Embryonic facial prominence (tissue), 1 donor: ENCODE measurements around the gene HMSD.

ENCODE experiments used
- DNase-seq: peaks from one replicate; pipeline ENCODE4 v3.0.0-alpha.2; 2016; ENCODE audit errors: extremely low spot score

Gene HMSD

DNA sequence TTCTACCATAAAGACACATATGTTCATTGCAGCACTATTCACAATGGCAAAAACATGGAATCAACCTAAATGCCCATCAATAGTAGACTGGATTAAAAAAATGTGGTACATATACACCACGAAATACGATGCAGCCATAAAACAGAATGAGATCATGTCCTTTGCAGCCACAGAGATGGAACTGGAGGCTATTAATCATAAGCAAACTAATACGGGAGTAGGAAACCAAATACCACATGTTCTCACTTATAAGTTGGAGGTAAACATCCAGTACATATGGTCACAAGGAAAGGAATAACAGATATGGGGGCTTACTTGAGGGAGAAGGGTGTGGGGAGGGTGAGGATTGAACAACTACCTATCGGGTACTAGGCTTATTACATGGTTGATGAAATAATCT, 7.7 kb downstream of the HMSD start:
- DNase-seq = no peak

DNA sequence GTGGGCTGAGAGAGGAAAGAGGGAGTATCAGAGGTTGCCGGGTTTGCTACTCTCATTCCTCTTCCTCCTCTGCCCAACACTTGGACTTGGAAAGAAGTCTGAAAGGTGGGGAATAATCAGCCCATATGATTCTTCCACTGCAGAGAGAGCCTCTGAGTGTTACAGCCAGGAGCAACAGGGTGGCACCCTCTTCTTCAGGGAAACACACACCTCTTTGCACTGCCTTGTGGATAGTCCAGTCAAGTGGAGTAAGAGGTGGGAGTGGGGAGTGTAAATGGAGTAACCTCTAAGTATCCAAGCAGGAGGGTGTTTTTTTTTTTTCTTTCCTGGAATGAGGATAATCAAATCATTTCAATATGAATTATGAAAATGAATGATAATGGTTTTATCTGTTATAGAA, 11.8 kb downstream of the HMSD start:
- DNase-seq = no peak

DNA sequence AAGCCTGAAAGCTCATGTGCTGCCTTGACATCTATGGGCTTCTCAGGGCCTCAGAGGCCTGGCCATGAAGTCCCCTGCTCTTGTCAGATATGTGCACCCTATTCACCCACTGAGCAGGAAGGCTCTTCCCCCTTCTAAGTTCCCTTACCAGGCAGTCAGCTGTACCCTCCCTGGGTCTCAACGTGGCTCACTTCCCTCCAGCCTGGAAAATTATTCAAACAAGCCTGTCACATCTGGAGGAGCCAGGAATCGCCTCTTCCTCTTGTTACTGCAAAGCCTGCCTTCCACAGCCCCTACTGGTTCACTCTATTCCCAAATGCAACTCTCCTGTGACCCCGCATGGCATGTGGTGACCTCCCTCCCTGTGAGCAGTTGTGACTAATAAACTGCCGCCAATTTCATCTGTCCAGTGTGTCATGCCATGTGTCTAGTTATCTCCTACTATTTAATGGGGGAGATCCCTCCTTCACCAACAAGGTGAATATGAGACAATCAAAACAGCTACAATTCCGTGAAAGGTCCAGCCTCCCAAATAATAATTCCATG, 12.4 kb downstream of the HMSD start:
- no peak for DNase-seq

- no peak for DNase-seq
These were observed 13.0 kb downstream of the HMSD start for GRCh38 chr18:63962137-63962536.

DNA sequence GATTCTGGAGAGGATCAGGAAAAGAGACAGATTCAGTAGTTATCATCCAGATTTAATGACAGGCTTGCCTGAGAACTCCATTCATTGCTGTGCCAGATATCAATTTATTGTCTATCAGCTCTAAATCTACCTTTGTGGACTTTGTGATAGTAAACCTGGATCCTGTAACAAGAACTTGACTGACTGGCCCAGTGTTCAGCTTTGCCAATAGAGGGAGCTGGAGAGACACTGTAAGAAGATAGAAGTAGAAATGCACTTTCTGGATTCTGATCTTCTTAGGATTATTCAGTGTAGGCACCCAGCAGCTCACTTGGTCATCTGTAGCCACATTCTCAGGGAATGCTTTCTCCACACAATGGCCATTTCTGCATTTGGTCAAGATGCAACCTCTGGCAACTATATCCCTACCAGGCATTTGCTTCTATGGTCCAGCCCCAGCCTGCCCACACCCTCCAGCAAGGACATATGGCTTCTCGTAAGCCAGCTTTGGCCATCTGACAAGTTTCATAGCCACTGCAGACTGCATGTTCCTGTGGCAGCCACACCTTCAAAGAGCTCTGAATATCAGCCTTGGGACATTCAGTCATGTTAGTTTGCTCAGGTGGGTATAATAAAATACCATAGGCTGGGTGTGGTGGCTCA, 14.6 kb downstream of the HMSD start:
- no peak for DNase-seq

DNA sequence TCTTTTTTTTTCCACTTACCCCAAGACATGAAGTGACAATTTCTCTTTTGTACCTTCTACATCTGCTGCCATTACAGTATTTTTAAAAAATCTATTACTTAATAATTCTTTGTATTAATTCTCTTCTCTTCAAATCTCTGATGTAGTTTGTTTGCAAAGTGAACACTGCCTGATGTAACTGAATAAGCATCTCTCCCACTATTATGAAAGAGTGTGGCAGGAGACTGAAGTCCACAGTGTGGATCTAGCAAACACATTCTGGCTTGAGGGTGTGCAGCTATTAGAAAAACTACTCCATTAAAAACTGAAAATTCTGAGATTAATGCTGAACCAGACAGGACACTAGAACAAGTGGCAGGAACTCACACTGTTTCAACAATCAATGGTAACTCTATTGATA, 15.8 kb downstream of the HMSD start:
- no peak for DNase-seq

GRCh38 chr18:63965716-63966330, 16.7 kb downstream of the HMSD start:
- DNase-seq = no peak

- DNase-seq = peak; percentile 84
These were observed 21.1 kb downstream of the HMSD start, which contains the start of gene SERPINB8 for GRCh38 chr18:63969942-63970808. Gene SERPINB8, plus strand, starts transcription at chr18:63970081. Its CDS starts 8,228 bp downstream, at chr18:63978309.

DNA sequence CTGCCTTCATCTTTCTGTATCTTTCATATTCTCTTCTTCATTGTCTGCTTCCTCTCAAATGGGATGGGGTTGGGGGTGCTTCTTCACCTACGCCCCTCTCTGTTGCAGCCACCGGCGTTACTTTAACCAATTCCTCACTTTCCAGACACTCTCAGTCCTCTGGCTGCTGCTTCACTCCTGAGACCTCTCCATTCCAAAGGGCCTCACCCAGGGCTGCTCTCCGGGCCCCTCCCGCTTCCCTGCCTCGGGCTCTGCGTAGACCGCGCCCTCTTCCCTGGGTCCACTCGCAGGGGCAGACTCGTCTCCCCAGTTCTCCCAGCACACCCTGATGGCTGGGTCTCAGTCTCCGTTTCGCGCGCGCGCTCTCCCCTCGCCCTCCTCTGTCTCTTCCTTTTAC, 21.7 kb downstream of the HMSD start:
- no peak for DNase-seq

DNA sequence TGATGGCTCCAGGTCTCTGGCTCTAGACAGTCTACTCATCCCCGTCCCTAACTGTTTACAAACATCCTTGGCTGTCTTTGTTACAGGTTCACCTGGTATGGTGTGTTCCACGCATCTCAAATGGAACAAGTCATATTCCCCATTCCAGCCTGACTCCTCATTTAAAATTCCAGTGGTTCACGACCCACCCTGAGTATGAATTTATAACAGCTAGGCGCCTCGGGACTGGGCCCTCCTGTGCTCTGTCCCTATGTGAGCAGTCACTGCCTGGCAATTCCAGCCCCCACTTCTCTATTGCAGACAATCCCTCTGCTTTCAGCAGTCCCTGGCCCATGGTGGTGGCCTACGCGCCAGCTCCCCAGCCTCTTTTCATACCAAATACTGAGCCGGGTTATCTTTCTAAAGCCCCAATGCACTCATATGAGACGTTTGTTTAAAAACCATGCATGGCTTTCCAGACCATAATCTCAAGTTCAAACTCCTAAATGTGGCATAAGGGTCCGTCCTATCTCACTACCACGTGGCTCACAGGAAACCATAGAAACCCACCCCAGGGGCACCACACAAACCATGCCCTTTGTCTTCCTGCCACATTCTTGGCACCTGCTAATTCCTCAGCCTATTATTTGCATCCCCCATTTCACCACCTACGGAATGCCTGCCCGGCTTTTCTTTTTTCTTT, 22.4 kb downstream of the HMSD start:
- DNase-seq = no peak

DNA sequence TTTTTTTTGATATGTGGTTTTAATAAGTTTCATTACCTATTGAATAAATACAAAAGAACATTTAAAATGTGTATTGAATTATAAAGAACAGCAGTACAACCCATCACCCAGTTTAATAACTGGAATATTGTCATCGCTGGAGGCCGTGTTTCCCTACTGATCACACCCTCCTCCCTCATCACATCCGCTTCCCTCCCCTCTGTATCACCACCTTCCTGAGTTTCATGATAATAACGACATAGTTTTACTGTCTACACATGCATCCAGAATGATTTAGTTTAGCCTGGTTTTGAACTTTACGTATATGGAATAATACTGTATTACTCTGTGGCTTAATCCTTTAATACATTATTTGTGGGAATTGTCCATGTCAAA, 22.9 kb downstream of the HMSD start:
- no peak for DNase-seq

DNA sequence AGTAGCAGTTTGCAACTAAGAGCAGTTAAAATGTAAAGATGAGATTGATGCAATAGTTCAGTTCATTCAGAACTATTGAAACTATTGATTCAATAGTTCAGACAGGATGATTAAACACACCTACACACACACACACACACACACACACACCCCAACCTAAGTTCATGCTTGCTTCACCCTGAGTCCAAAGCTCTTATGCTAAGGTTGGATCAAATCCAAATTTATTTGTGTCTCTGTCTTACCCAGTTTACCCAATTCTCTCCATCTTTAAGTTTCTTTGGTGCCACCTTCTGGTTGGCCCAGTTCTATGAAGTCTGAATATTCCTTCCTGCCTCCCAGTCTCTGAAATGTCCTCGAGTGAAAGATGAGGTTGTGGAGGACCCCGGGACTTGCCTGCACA, 25.9 kb downstream of the HMSD start:
- no peak for DNase-seq

- no peak for DNase-seq
These were observed 26.5 kb downstream of the HMSD start for GRCh38 chr18:63975628-63976027.

GRCh38 chr18:63977040-63977439, 27.9 kb downstream of the HMSD start:
- no peak for DNase-seq

GRCh38 chr18:63979409-63979920, 30.4 kb downstream of the HMSD start:
- peak; percentile 36 for DNase-seq

DNA sequence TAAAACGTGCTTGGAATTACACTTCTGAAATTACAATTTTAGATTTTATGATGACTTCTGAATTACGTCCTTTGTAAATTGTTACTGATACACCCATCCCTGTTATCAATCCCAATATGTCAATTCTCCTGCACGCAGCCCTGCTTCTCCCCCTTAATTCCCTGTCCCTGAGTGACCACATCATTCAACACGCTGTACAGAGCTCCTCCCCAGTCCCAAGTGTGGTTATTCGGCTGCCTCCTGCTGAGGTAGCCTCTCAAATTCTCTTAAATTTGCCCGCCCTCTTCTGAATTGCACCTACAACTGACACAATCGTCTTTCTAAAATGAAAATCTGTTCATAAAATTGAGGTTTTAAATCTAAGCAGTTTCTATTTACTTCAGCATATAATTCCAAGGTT, 30.9 kb downstream of the HMSD start:
- DNase-seq = no peak

DNA sequence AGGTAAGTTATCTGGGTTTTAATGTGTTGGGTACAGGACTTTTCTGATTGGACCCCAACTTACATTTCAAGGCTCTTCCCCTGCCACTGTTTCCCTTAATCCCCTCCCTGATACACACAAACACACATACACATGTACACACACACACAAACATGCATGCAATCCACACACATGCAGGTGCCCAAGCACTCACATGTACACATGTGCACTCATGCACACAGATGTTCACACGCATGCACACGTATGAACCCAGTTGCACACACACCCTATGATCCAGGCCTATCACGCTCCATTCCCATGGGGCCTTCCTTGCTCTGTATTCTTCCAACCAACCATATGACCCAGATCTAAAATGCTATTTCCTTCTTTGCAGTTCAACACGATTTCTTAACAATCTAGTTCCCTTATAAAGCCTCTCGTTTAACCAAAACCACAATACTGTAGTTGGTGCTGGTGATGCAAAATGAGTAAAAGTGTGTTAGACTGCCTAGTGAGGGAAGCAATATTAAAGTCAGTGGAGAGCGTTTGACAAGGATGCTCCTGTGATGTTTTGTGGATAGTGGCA, 31.9 kb downstream of the HMSD start:
- no peak for DNase-seq

DNA sequence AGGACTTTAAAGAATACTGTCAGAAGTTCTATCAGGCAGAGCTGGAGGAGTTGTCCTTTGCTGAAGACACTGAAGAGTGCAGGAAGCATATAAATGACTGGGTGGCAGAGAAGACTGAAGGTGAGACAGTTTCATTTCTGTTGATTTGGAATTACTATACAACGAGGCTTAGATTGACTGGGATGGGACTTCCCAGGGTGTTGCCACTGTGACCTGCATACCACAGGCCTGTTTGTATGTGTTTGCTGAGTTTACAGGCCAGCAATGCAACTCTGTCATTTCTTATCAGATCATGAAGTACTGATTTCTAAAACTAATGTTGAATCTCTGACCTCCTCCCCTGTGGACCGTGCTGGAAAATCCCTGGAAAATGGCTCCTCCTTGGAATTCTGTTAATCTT, 32.6 kb downstream of the HMSD start:
- no peak for DNase-seq

GRCh38 chr18:63982361-63982760, 33.3 kb downstream of the HMSD start:
- DNase-seq = no peak

DNA sequence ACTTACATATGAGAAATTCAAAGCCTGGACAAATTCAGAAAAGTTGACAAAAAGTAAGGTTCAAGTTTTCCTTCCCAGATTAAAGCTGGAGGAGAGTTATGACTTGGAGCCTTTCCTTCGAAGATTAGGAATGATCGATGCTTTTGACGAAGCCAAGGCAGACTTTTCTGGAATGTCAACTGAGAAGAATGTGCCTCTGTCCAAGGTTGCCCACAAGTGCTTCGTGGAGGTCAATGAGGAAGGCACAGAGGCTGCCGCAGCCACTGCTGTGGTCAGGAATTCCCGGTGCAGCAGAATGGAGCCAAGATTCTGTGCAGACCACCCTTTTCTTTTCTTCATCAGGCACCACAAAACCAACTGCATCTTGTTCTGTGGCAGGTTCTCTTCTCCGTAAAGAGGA, 37.8 kb downstream of the HMSD start:
- DNase-seq = no peak

GRCh38 chr18:63987743-63988142, 38.6 kb downstream of the HMSD start:
- no peak for DNase-seq
